H1 (cell line): Measurements from ENCODE around the gene MMP24OS. TPM values are rescaled to one million over a fixed set of nuclear protein-coding genes. Genes with fewer than 3 reads are reported as not detected.

Experiments used
- CTCF ChIA-PET: fragments of 300-600 bp; sonication (Branson Sonifier 250); formaldehyde crosslinking; loops from one replicate; lab custom pipeline; 2021; ENCODE audit not compliant: partially characterized antibody; lab: Charles Lee
- POLR2A ChIA-PET: fragments of 300-600 bp; sonication (Branson Sonifier 250); formaldehyde crosslinking; loops from one replicate; lab custom pipeline; 2021; ENCODE audit warnings: inconsistent platforms; ENCODE audit not compliant: partially characterized antibody; lab: Charles Lee
- DNase-seq, 2 experiments: peaks; one replicate each; pipeline versions ENCODE4 v3.0.0 to v3.0.0-alpha.2; 2010 to 2022; ENCODE audit warnings: low spot score in 2 of 2, low read depth in 1 of 2, mixed read lengths in 1 of 2
- FAIRE-seq: peaks from 2 replicates; lab custom pipeline; 2011; peaks lifted over from hg19 to GRCh38; lab: Jason Lieb, UNC
- H2AFZ ChIP-seq: 2 replicates; pipeline ENCODE4 v1.8.1; 2012; ENCODE audit warnings: low read length, inconsistent platforms
- H2AK5ac ChIP-seq: 2 replicates; pipeline ENCODE4 v1.6.1; 2013; ENCODE audit warnings: low read depth, low read length
- H2BK120ac ChIP-seq: replicated peaks from 2 replicates; pipeline ENCODE3; 2013; ENCODE audit warnings: low read depth, low read length, inconsistent platforms
- H2BK12ac ChIP-seq: 2 replicates; pipeline ENCODE4 v1.6.1; 2013; ENCODE audit warnings: low read depth, low read length
- H2BK15ac ChIP-seq: 2 replicates; pipeline ENCODE4 v1.6.1; 2013; ENCODE audit warnings: low read length
- H2BK20ac ChIP-seq: 2 replicates; pipeline ENCODE4 v1.6.1; 2013; ENCODE audit warnings: low read length
- H2BK5ac ChIP-seq: 2 replicates; pipeline ENCODE4 v1.6.1; 2013; ENCODE audit warnings: low read depth, low read length
- H3K14ac ChIP-seq: 2 replicates; pipeline ENCODE4 v1.6.1; 2013; ENCODE audit warnings: inconsistent platforms; ENCODE audit not compliant: insufficient read length
- H3K18ac ChIP-seq: 2 replicates; pipeline ENCODE4 v1.6.1; 2013; ENCODE audit warnings: low read length; ENCODE audit errors: extremely low read depth
- H3K23ac ChIP-seq: 2 replicates; pipeline ENCODE4 v1.6.1; 2013; ENCODE audit warnings: inconsistent platforms; ENCODE audit not compliant: insufficient read length
- H3K23me2 ChIP-seq: 2 replicates; pipeline ENCODE4 v1.6.1; 2013; ENCODE audit warnings: low read depth, low read length
- H3K27ac ChIP-seq: 2 replicates; pipeline ENCODE4 v1.6.1; 2011; ENCODE audit warnings: low read depth, low read length, inconsistent platforms
- H3K27me3 ChIP-seq, 4 experiments: replicated peaks in 1 of 4; 1 replicate in 1 of 4; 2 replicates in 3 of 4; pipeline versions ENCODE4 v1.6.1 to v1.8.1; 2011 to 2013; ENCODE audit warnings: low read length in 3 of 4, mild to moderate bottlenecking in 3 of 4, inconsistent platforms in 2 of 4, mixed read lengths in 2 of 4, moderate library complexity in 1 of 4; ENCODE audit not compliant: control insufficient read depth in 3 of 4, insufficient read depth in 3 of 4; ENCODE audit errors: extremely low read depth in 1 of 4
- H3K36me3 ChIP-seq, 4 experiments: 2 replicates each; pipeline versions ENCODE4 v1.6.1 to v1.8.1; 2011 to 2013; ENCODE audit warnings: mild to moderate bottlenecking in 4 of 4, low read length in 3 of 4, moderate library complexity in 2 of 4, control low read depth in 1 of 4, inconsistent platforms in 1 of 4; ENCODE audit not compliant: insufficient read depth in 4 of 4, control insufficient read depth in 2 of 4
- H3K4ac ChIP-seq: replicated peaks from 2 replicates; pipeline ENCODE3; 2013; ENCODE audit warnings: low read length, low read depth, mixed read lengths, inconsistent platforms; ENCODE audit not compliant: insufficient read length
- H3K4me1 ChIP-seq, 4 experiments: replicated peaks in 1 of 4; 1 replicate in 1 of 4; 2 replicates in 3 of 4; pipeline versions ENCODE4 v1.6.1 to v1.8.1; 2011 to 2013; ENCODE audit warnings: low read length in 3 of 4, inconsistent platforms in 2 of 4, mixed read lengths in 1 of 4; ENCODE audit not compliant: insufficient read depth in 4 of 4, control insufficient read depth in 3 of 4
- H3K4me2 ChIP-seq, 2 experiments: 2 replicates each; pipeline versions ENCODE4 v1.6.1 to v1.8.1; 2011 to 2013; ENCODE audit warnings: low read depth in 2 of 2, low read length in 2 of 2, control low read depth in 1 of 2, inconsistent platforms in 1 of 2, mild to moderate bottlenecking in 1 of 2; ENCODE audit not compliant: insufficient read depth in 1 of 2
- H3K4me3 ChIP-seq, 4 experiments: fragments of 200-600, 300-600 bp in 1 of 4; sonication (generic), shearing (Covaris generic), sonication (Bioruptor Twin) in 1 of 4; 2 replicates each; pipeline versions ENCODE4 v1.5.1 to v1.8.1; 2011 to 2016; ENCODE audit warnings: low read length in 4 of 4, low read depth in 3 of 4, control low read depth in 2 of 4, inconsistent platforms in 2 of 4, mild to moderate bottlenecking in 2 of 4, mixed read lengths in 1 of 4, moderate library complexity in 1 of 4; ENCODE audit not compliant: insufficient read depth in 2 of 4; ENCODE audit errors: extremely low read depth in 1 of 4
- H3K56ac ChIP-seq: replicated peaks from 2 replicates; pipeline ENCODE3; 2013; ENCODE audit warnings: low read depth, mild to moderate bottlenecking, mixed read lengths, low read length, inconsistent platforms; ENCODE audit not compliant: insufficient read length
- H3K79me1 ChIP-seq: 2 replicates; pipeline ENCODE4 v1.6.1; 2013; ENCODE audit warnings: low read depth, low read length, control low read depth
- H3K79me2 ChIP-seq, 2 experiments: 2 replicates each; pipeline versions ENCODE4 v1.6.1 to v1.8.1; 2012 to 2013; ENCODE audit warnings: low read length in 2 of 2, mild to moderate bottlenecking in 2 of 2, inconsistent platforms in 1 of 2; ENCODE audit not compliant: insufficient read depth in 2 of 2, control insufficient read depth in 1 of 2
- H3K9ac ChIP-seq, 4 experiments: replicated peaks in 1 of 4; 1 replicate in 1 of 4; 2 replicates in 3 of 4; pipeline versions ENCODE4 v1.6.1 to v1.8.1; 2011 to 2013; ENCODE audit warnings: low read depth in 3 of 4, low read length in 3 of 4, control low read depth in 2 of 4, mild to moderate bottlenecking in 2 of 4, moderate library complexity in 2 of 4, inconsistent platforms in 1 of 4; ENCODE audit errors: extremely low read depth in 1 of 4
- H3K9me3 ChIP-seq, 2 experiments: 2 replicates each; pipeline versions ENCODE4 v1.6.1 to v1.8.1; 2012 to 2013; ENCODE audit warnings: mild to moderate bottlenecking in 2 of 2, moderate library complexity in 2 of 2, control low read depth in 1 of 2, inconsistent platforms in 1 of 2, low read depth in 1 of 2, low read length in 1 of 2, mixed read lengths in 1 of 2; ENCODE audit not compliant: insufficient read depth in 2 of 2
- H4K20me1 ChIP-seq, 2 experiments: replicated peaks in 1 of 2; 2 replicates each; pipeline versions ENCODE3 to v1.8.1; 2011 to 2013; ENCODE audit warnings: inconsistent platforms in 2 of 2, low read length in 2 of 2, mild to moderate bottlenecking in 1 of 2; ENCODE audit not compliant: insufficient read depth in 2 of 2, control insufficient read depth in 1 of 2
- H4K5ac ChIP-seq: 2 replicates; pipeline ENCODE4 v1.6.1; 2013; ENCODE audit warnings: low read length, low read depth, mixed read lengths, inconsistent platforms; ENCODE audit not compliant: insufficient read length
- H4K8ac ChIP-seq: 2 replicates; pipeline ENCODE4 v1.8.0; 2013; ENCODE audit warnings: mild to moderate bottlenecking, moderate library complexity, low read length, inconsistent platforms; ENCODE audit not compliant: insufficient read depth; ENCODE audit errors: extremely low read depth
- H4K91ac ChIP-seq: replicated peaks from 2 replicates; pipeline ENCODE3; 2013; ENCODE audit warnings: low read length, mixed read lengths, inconsistent platforms; ENCODE audit not compliant: insufficient read length
- ASH2L ChIP-seq: fragments of 200-600, 300-600 bp; sonication (generic); IDR thresholded peaks from one replicate; pipeline ENCODE4 v1.7.1; 2017; ENCODE audit warnings: low read length
- BRCA1 ChIP-seq: IDR thresholded peaks from 2 replicates; pipeline ENCODE4 v1.6.1; 2012; ENCODE audit warnings: low read depth, low read length, improper control_type of control experiment
- JUND ChIP-seq: IDR thresholded peaks from 2 replicates; pipeline ENCODE4 v1.6.1; 2011; ENCODE audit warnings: mild to moderate bottlenecking, improper control_type of control experiment, low read length
- MAX ChIP-seq: IDR thresholded peaks from 2 replicates; pipeline ENCODE4 v1.6.1; 2012; ENCODE audit warnings: inconsistent platforms
- POLR2A ChIP-seq, 2 experiments: IDR thresholded peaks; 1 replicate in 1 of 2; 2 replicates in 1 of 2; pipeline ENCODE4 v1.6.1; 2011; ENCODE audit warnings: low read depth in 2 of 2, low read length in 2 of 2, mild to moderate bottlenecking in 2 of 2; ENCODE audit errors: control extremely low read depth in 1 of 2
- POU5F1 ChIP-seq: IDR thresholded peaks from 2 replicates; pipeline ENCODE4 v1.6.1; 2011; ENCODE audit warnings: low read depth, mild to moderate bottlenecking, low read length, moderate library complexity
- RBBP5 ChIP-seq: IDR thresholded peaks from 2 replicates; pipeline ENCODE4 v1.7.1; 2012; ENCODE audit warnings: low read depth, mild to moderate bottlenecking, inconsistent platforms, low read length, moderate library complexity, borderline replicate concordance
- RFX5 ChIP-seq: IDR thresholded peaks from 2 replicates; pipeline ENCODE4 v1.6.1; 2011; ENCODE audit warnings: low read depth, low read length, improper control_type of control experiment, borderline replicate concordance
- RNF2 ChIP-seq: fragments of 200-900, 300-1000 bp; sonication (generic); IDR thresholded peaks from 2 replicates; pipeline ENCODE4 v1.7.1; 2016; ENCODE audit warnings: borderline replicate concordance, low read depth, mild to moderate bottlenecking, antibody characterized with exemption, low read length; ENCODE audit not compliant: poor library complexity, severe bottlenecking; ENCODE audit errors: missing control alignments
- TAF1 ChIP-seq: IDR thresholded peaks from 2 replicates; pipeline ENCODE4 v1.6.1; 2011; ENCODE audit warnings: mild to moderate bottlenecking, low read depth, low read length
- TCF12 ChIP-seq: IDR thresholded peaks from 2 replicates; pipeline ENCODE4 v1.6.1; 2011; ENCODE audit warnings: low read depth, mild to moderate bottlenecking, low read length
- WGBS, 2 experiments: shearing (Covaris generic) in 1 of 2; methylation state at CpG; one replicate each; pipeline versions ENCODE4 v1.1.6 to v1.1.7; 2013 to 2015; ENCODE audit warnings: low lambda C conversion rate in 2 of 2, mixed read lengths in 2 of 2, inconsistent platforms in 1 of 2, low coverage in 1 of 2, missing lambda C conversion rate in 1 of 2; ENCODE audit not compliant: insufficient replicate concordance in 2 of 2, insufficient coverage in 1 of 2, insufficient read length in 1 of 2; ENCODE audit errors: extremely low coverage in 1 of 2, missing lambda C conversion rate in 1 of 2; 5-methylcytosine and 5-hydroxymethylcytosine counted together
- polyA plus RNA-seq, 7 experiments: library from polyadenylated mRNA; depleted of rRNA in 3 of 7; stranded (reverse) in 5 of 7; unstranded in 2 of 7; fragments of >200 nt in 5 of 7; fragments of 200-250 nt in 2 of 7; gene quantifications; 1 replicate in 5 of 7; 2 replicates in 1 of 7; 4 replicates in 1 of 7; pipeline versions ENCODE4 v1.2.1 to v1.2.3, GENCODE V29; 2011 to 2013; ENCODE audit warnings: missing spikeins in 2 of 7, mixed read lengths in 2 of 7
- total RNA-seq: library from RNA; stranded (reverse); fragmentation: NEBNext Ultra II Directional; extraction: Animal tissue kit (Norgen Biotek cat#: 25700); gene quantifications from 2 replicates; pipeline ENCODE4 v1.2.1, GENCODE V29; 2021

MMP24OS gene
- total and polyA plus RNA-seq, 2 of the 8 experiments (the other 6 are each of a cell fraction or from before 2014, with no cell fraction given), result 19.0 to 21.3 TPM

- H3K79me1 ChIP-seq, result no peaks in the 10 kb centered on the region
- H4K8ac ChIP-seq, result peak overlapping the region; percentile 93; the same call in 1 of the 2 replicates
- H3K4me2 ChIP-seq, result peak overlapping the region; percentile 64 to 88
- H3K23me2 ChIP-seq, result no peaks in the 10 kb centered on the region; the same call in 1 of the 2 replicates
- peak overlapping the region; percentile 61 for H3K4ac ChIP-seq
- peak overlapping the region; percentile 98 for H4K91ac ChIP-seq
- no peak for FAIRE-seq
- ChIA-PET POLR2A (interaction anchor here (0.6 to 7.2 kb wide), 43 partner anchors 11 to 566 kb away, joined by 3 to 98 read pairs (median 3); partner anchors contain the start of genes EDEM2, EIF6, MMP24 and MMP24OS), CTCF (interaction anchor here (0.7 to 11.5 kb wide), 20 partner anchors 12 to 285 kb away, joined by 3 to 135 read pairs (median 4); partner anchors contain the start of genes EDEM2 and MMP24)
- DNase-seq, result no peak
- H3K27ac ChIP-seq, result peak overlapping the region; percentile 99
- peak overlapping the region; percentile 62 for H3K56ac ChIP-seq
- no peaks in the 10 kb centered on the region for H3K27me3 ChIP-seq
- peak overlapping the region; percentile 99 for H3K18ac ChIP-seq
- no peaks in the 10 kb centered on the region for H4K20me1 ChIP-seq
- no peaks in the 10 kb centered on the region for H3K9me3 ChIP-seq
- peak overlapping the region; percentile 98 for H2BK20ac ChIP-seq
- H3K79me2 ChIP-seq, result no peaks in the 10 kb centered on the region
- H3K9ac ChIP-seq, result peak overlapping the region in 3 of 4 experiments; percentile 79 to 85 (median 84); a peak in 6 of 7 replicates
- peak overlapping the region; percentile 73; the same call in 1 of the 2 replicates for H2BK15ac ChIP-seq
- peaks cover 16 to 39% (median 30%) of the 10 kb centered on the region in 4 experiments for H3K4me1 ChIP-seq
- no peak overlapping the region for H2AFZ ChIP-seq
- peak overlapping the region; percentile 100 for H2AK5ac ChIP-seq
- peak overlapping the region; percentile 100 for H2BK12ac ChIP-seq
- H2BK5ac ChIP-seq, result peak overlapping the region; percentile 97
- H4K5ac ChIP-seq, result peak overlapping the region; percentile 97
- H3K23ac ChIP-seq, result peak overlapping the region; percentile 13
- 63% methylated on average over 17 of the region's 17 CpGs; no CpG with 5 or more reads in 1 of the 2 experiments for WGBS, 2 experiments
- no peak overlapping the region for H3K14ac ChIP-seq
- H3K36me3 ChIP-seq, result 0 out of 8 replicates have a peak, but pooled peaks cover 0 to 3% (median 0%) of the 10 kb centered on the region in 4 experiments
- H3K4me3 ChIP-seq, result peak overlapping the region in 3 of 4 experiments; percentile 9 to 39 (median 16); a peak in 4 of 8 replicates
- peak overlapping the region; percentile 98 for H2BK120ac ChIP-seq
- no peak for TF ChIP-seq POU5F1
- TF ChIP-seq RBBP5, result no peak
- TF ChIP-seq RFX5, result no peak
- no peak for TF ChIP-seq RNF2
- TF ChIP-seq POLR2A (IDR thresholded peaks at IDR 0.05; ENCODE audit: control extremely low read depth in 1 of 2, low read depth in 2 of 2, low read length in 2 of 2), result no peak
- TF ChIP-seq BRCA1, result no peak
- 0 out of 2 replicates have a peak, but pooled peaks have one; percentile 3 for TF ChIP-seq MAX
- TF ChIP-seq TCF12, result no peak
- TF ChIP-seq TAF1, result 0 out of 2 replicates have a peak, but pooled peaks have one; percentile 16
- no peak for TF ChIP-seq ASH2L
- no peak for TF ChIP-seq JUND
Measured at GRCh38 chr20:35263532-35264341, 14.2 kb downstream of the MMP24OS start.
